ENCODE measurements around the gene UNC5CL. TPM values are rescaled to one million over a fixed set of nuclear protein-coding genes. Genes with fewer than 3 reads are reported as not detected.

UNC5CL gene
- total and polyA plus RNA-seq, 9 of the 15 experiments (the other 6 are each of a cell fraction or from before 2014, with no cell fraction given): 0.07 to 1.8 (median 0.62) TPM; not detected in 1

DNA sequence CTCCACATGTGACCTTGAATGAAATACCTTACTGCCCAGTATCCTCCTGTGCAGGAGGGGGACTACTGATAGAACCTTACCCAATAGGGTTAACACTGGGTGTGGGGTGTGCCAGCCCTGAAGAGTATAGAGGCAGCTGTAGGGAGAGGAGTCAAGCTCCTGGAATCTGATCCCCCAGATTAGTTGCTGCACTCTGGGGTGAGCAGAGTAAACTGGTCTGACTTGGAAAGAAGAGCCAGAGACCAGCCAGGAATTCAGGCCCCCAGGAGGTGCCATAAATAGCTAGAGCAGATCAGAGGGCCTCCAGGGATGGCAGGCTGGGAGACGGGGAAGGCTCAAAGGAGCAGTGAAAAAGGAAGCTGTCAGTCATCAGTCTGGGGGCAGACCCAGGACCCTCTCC, 10.5 kb upstream of the UNC5CL start:
- Histone ChIP-seq H3K9ac (ENCODE audit: insufficient read depth in 1 of 2, low read depth in 2 of 2, low read length in 2 of 2) (no peak overlapping the region), H3K27me3 (ENCODE audit: control insufficient read depth in 2 of 2, insufficient read depth in 2 of 2, low read length in 2 of 2) (no peaks in the 10 kb centered on the region), H3K79me2 (ENCODE audit: control insufficient read depth, insufficient read depth, low read length) (no peaks in the 10 kb centered on the region), H3K9me3 (replicated peaks; ENCODE audit: control insufficient read depth, insufficient read depth, low read depth, low read length) (no peaks in the 10 kb centered on the region), H3K9me1 (ENCODE audit: control insufficient read depth, insufficient read depth, low read length) (no peaks in the 10 kb centered on the region), H2AFZ (ENCODE audit: low read depth, low read length) (no peak overlapping the region), H3K4me3 (no peak overlapping the region), H3K36me3 (ENCODE audit: control insufficient read depth, insufficient read depth, low read length) (no peaks in the 10 kb centered on the region), H3K27ac (ENCODE audit: extremely low read depth, low read depth, low read length) (no peak overlapping the region), H3K4me2 (ENCODE audit: insufficient read depth, low read length) (no peak overlapping the region), H3K4me1 (replicated peaks in 1 of 2; ENCODE audit: control insufficient read depth in 2 of 2, insufficient read depth in 2 of 2, low read length in 2 of 2) (peaks cover 4 to 12% of the 10 kb centered on the region in 2 experiments), H4K20me1 (replicated peaks; ENCODE audit: control insufficient read depth, insufficient read depth, low read length) (peaks cover 4% of the 10 kb centered on the region; the same call in 1 of the 2 replicates)
- 67% methylated on average over 1 of the region's 1 CpG for WGBS (ENCODE audit: insufficient coverage, low coverage, missing lambda C conversion rate)
- TF ChIP-seq, protein P1, sequence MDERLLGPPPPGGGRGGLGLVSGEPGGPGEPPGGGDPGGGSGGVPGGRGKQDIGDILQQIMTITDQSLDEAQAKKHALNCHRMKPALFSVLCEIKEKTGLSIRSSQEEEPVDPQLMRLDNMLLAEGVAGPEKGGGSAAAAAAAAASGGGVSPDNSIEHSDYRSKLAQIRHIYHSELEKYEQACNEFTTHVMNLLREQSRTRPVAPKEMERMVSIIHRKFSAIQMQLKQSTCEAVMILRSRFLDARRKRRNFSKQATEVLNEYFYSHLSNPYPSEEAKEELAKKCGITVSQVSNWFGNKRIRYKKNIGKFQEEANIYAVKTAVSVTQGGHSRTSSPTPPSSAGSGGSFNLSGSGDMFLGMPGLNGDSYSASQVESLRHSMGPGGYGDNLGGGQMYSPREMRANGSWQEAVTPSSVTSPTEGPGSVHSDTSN (CRISPR knock-in tag; IDR thresholded peaks at IDR 0.05; ENCODE audit: low read depth): 0 out of 2 replicates have a peak, but pooled peaks have one; percentile 11
- TF ChIP-seq, protein P1 (tag; conservative IDR thresholded peaks at IDR 0.05; ENCODE audit: low read depth): no peak
- no peak for TF ChIP-seq XRCC4 (IDR thresholded peaks at IDR 0.05; ENCODE audit: extremely low read depth, insufficient read depth, insufficient read length)
- intact Hi-C loops (cut with micrococcal nuclease): no loop called here
- DNase-seq (ENCODE audit: extremely low read depth in 1 of 4, low spot score in 3 of 4) (no peak), FAIRE-seq (no peak), ATAC-seq (no peak)
- CTCF ChIA-PET (ENCODE audit: low intra/inter-chr PET ratio): interaction anchor here (0.6 kb wide), 1 partner anchor 57 kb away, joined by 3 read pairs; no protein-coding TSS in a partner anchor
- BruUV-seq (replicated peaks): no TSS peak
- in situ Hi-C loops (cut with MboI): loop anchor here (25.0 kb wide), 1 partner anchor 1687 kb away; no protein-coding TSS in a partner anchor
- POLR2A ChIA-PET: interaction anchor here (0.6 to 1.7 kb wide), 4 partner anchors 13 to 1714 kb away, joined by 3 to 4 read pairs (median 3); no protein-coding TSS in a partner anchor

All from K562 (cell line).